HCT116 (cell line): ENCODE data around the gene ABHD17B. TPM values are rescaled to one million over a fixed set of nuclear protein-coding genes. Genes with fewer than 3 reads are reported as not detected.

Source experiments
- ATAC-seq: fragments of 200-7000 bp; cut with Tn5 transposase; 2 replicates; pipeline ENCODE4 v1.9.1; 2020; ENCODE audit warnings: mild to moderate bottlenecking, moderate library complexity
- BruUV-seq: library from RNA; stranded (reverse); fragments of 400-500 nt; replicated peaks from 2 replicates; lab custom pipeline; 2021; lab: Mats Ljungman, UMichigan
- CTCF ChIA-PET: fragments of 300-600 bp; sonication (Branson Sonifier 250); formaldehyde crosslinking; loops from one replicate; lab custom pipeline; 2021; ENCODE audit warnings: antibody characterized with exemption; lab: Charles Lee
- POLR2A ChIA-PET: fragments of 300-600, 350-600 bp; sonication (Branson Sonifier 250); formaldehyde crosslinking; loops from one replicate; lab custom pipeline; 2021; ENCODE audit warnings: antibody characterized with exemption; lab: Charles Lee
- RAD21 ChIA-PET, 2 experiments: fragments of 300-600 bp; sonication (Branson Sonifier 250); formaldehyde crosslinking; loops; one replicate each; lab custom pipeline; 2023; ENCODE audit warnings: low total read pairs in 2 of 2; ENCODE audit not compliant: uncharacterized antibody in 2 of 2, unreplicated experiment in 2 of 2, low non-redundant PET in 1 of 2; lab: Charles Lee
- DNase-seq: peaks from one replicate; pipeline ENCODE4 v3.0.0-alpha.2; 2010; ENCODE audit warnings: low read depth, low spot score
- H2AFZ ChIP-seq: fragments of 200-600 bp; shearing (Covaris generic), sonication (generic); 2 replicates; pipeline ENCODE4 v1.6.1; 2017; ENCODE audit warnings: low read depth, mixed run types, mixed read lengths, antibody characterized with exemption, low read length; ENCODE audit not compliant: poor library complexity, severe bottlenecking
- H3K27ac ChIP-seq: 2 replicates; pipeline ENCODE4 v1.5.1; 2012; ENCODE audit warnings: low read depth, low read length
- H3K27me3 ChIP-seq: fragments of 200-600 bp; sonication (generic); 2 replicates; pipeline ENCODE4 v1.6.1; 2016; ENCODE audit warnings: mixed run types, low read length, mixed read lengths; ENCODE audit not compliant: insufficient read depth
- H3K36me3 ChIP-seq, 2 experiments: fragments of 200-500 bp in 1 of 2; fragments of 200-600 bp in 1 of 2; sonication (Bioruptor generic) in 1 of 2; sonication (generic) in 1 of 2; 2 replicates each; pipeline versions ENCODE4 v1.5.1 to v1.6.1; 2014 to 2016; ENCODE audit warnings: low read length in 2 of 2, inconsistent platforms in 1 of 2, mixed read lengths in 1 of 2, mixed run types in 1 of 2; ENCODE audit not compliant: insufficient read depth in 2 of 2, control insufficient read depth in 1 of 2
- H3K4me1 ChIP-seq, 2 experiments: fragments of 200-600 bp in 1 of 2; sonication (generic) in 1 of 2; 2 replicates each; pipeline versions ENCODE4 v1.5.1 to v1.6.1; 2012 to 2017; ENCODE audit warnings: low read length in 2 of 2, inconsistent platforms in 1 of 2, mild to moderate bottlenecking in 1 of 2, mixed read lengths in 1 of 2, mixed run types in 1 of 2, moderate library complexity in 1 of 2; ENCODE audit not compliant: insufficient read depth in 2 of 2, control insufficient read depth in 1 of 2
- H3K4me2 ChIP-seq: fragments of 200-600 bp; sonication (generic); 2 replicates; pipeline ENCODE4 v1.6.1; 2017; ENCODE audit warnings: mixed run types, low read length, mixed read lengths
- H3K4me3 ChIP-seq, 2 experiments: fragments of 200-600 bp in 1 of 2; sonication (generic) in 1 of 2; replicated peaks in 1 of 2; 2 replicates each; pipeline ENCODE4 v1.5.1; 2011 to 2016; ENCODE audit warnings: low read length in 2 of 2, control low read depth in 1 of 2, low read depth in 1 of 2, mild to moderate bottlenecking in 1 of 2, mixed read lengths in 1 of 2, mixed run types in 1 of 2
- H3K79me2 ChIP-seq: fragments of 200-600 bp; sonication (generic); 2 replicates; pipeline ENCODE4 v1.6.1; 2017; ENCODE audit warnings: mild to moderate bottlenecking, mixed run types, low read length, moderate library complexity, mixed read lengths; ENCODE audit not compliant: insufficient read depth
- H3K9ac ChIP-seq: fragments of 200-600 bp; sonication (generic); 2 replicates; pipeline ENCODE4 v1.6.1; 2016; ENCODE audit warnings: low read length, mixed read lengths
- H3K9me2 ChIP-seq: fragments of 200-600 bp; sonication (generic), shearing (Covaris generic); 2 replicates; pipeline ENCODE4 v1.6.1; 2017; ENCODE audit warnings: mixed run types, mild to moderate bottlenecking, moderate library complexity; ENCODE audit not compliant: insufficient read depth
- H3K9me3 ChIP-seq, 2 experiments: fragments of 200-500 bp in 1 of 2; fragments of 200-600 bp in 1 of 2; sonication (Bioruptor generic) in 1 of 2; sonication (generic) in 1 of 2; 2 replicates each; pipeline ENCODE4 v1.6.1; 2014 to 2017; ENCODE audit warnings: low read length in 2 of 2, mixed read lengths in 2 of 2, inconsistent platforms in 1 of 2, low read depth in 1 of 2, mild to moderate bottlenecking in 1 of 2, mixed run types in 1 of 2, moderate library complexity in 1 of 2; ENCODE audit not compliant: control insufficient read depth in 1 of 2, insufficient read depth in 1 of 2
- H4K20me1 ChIP-seq: fragments of 200-600 bp; sonication (generic), shearing (Covaris generic); 2 replicates; pipeline ENCODE4 v1.6.1; 2017; ENCODE audit warnings: mixed run types, mild to moderate bottlenecking, moderate library complexity; ENCODE audit not compliant: insufficient read depth
- EGR1 ChIP-seq: IDR thresholded peaks from 2 replicates; pipeline ENCODE4 v1.6.1; 2012; ENCODE audit warnings: low read depth
- ELF1 ChIP-seq: IDR thresholded peaks from 2 replicates; pipeline ENCODE4 v1.6.1; 2012; ENCODE audit warnings: low read depth, borderline replicate concordance
- EZH2 ChIP-seq: fragments of 200-600 bp; sonication (generic); IDR thresholded peaks from 2 replicates; pipeline ENCODE4 v1.6.1; 2017; ENCODE audit warnings: antibody characterized with exemption, mixed run types
- FOSL1 ChIP-seq: IDR thresholded peaks from 2 replicates; pipeline ENCODE4 v1.6.1; 2012; ENCODE audit warnings: low read depth
- JUND ChIP-seq: IDR thresholded peaks from 2 replicates; pipeline ENCODE4 v1.6.1; 2012
- MAX ChIP-seq: IDR thresholded peaks from 2 replicates; pipeline ENCODE4 v1.6.1; 2012
- POLR2A ChIP-seq: IDR thresholded peaks from 2 replicates; pipeline ENCODE4 v1.7.0; 2011; ENCODE audit warnings: borderline replicate concordance; ENCODE audit not compliant: insufficient read depth, insufficient read length; ENCODE audit errors: extremely low read depth
- POLR2AphosphoS5 ChIP-seq: IDR thresholded peaks from 2 replicates; pipeline ENCODE4 v1.6.1; 2011; ENCODE audit warnings: mild to moderate bottlenecking, low read depth, low read length, moderate library complexity
- RAD21 ChIP-seq: IDR thresholded peaks from 2 replicates; pipeline ENCODE4 v1.6.1; 2012; ENCODE audit warnings: low read depth, mild to moderate bottlenecking
- SP1 ChIP-seq: IDR thresholded peaks from 2 replicates; pipeline ENCODE4 v1.6.1; 2012; ENCODE audit warnings: low read depth
- SRF ChIP-seq: IDR thresholded peaks from 2 replicates; pipeline ENCODE4 v1.6.1; 2012; ENCODE audit warnings: low read depth
- YY1 ChIP-seq: IDR thresholded peaks from 2 replicates; pipeline ENCODE4 v1.6.1; 2011; ENCODE audit warnings: low read length, low read depth, moderate library complexity, mild to moderate bottlenecking; ENCODE audit not compliant: insufficient replicate concordance; ENCODE audit errors: extremely low read depth
- ZBTB33 ChIP-seq: IDR thresholded peaks from 2 replicates; pipeline ENCODE4 v1.6.1; 2011; ENCODE audit warnings: mild to moderate bottlenecking, low read length, moderate library complexity; ENCODE audit not compliant: insufficient replicate concordance; ENCODE audit errors: extremely low read depth
- ZFX ChIP-seq: fragments of 450-650 bp; IDR thresholded peaks from 2 replicates; pipeline ENCODE4 v1.6.1; 2017
- intact Hi-C: fragments of 100-400 bp; cut with micrococcal nuclease; formaldehyde crosslinking; loops from 2 replicates; pipeline ENCODE4 v1.10.0; 2022
- total RNA-seq: library from RNA; stranded (reverse); gene quantifications from one replicate; pipeline ENCODE4 v1.2.1, GENCODE V29; 2021; ENCODE audit not compliant: unreplicated experiment

ABHD17B gene
- total RNA-seq, 1 experiment from 2014 or later: 17.0 TPM

- POLR2A ChIA-PET: no interaction called here
- no peak overlapping the region for H3K27ac ChIP-seq
- no peaks in the 10 kb centered on the region for H3K36me3 ChIP-seq
- TF ChIP-seq FOSL1: no peak
- no peak for TF ChIP-seq EGR1
- no peak for TF ChIP-seq YY1
- TF ChIP-seq ELF1: no peak
- TF ChIP-seq POLR2AphosphoS5: no peak
- no peak for TF ChIP-seq POLR2A
- TF ChIP-seq RAD21: no peak
- no peak for TF ChIP-seq JUND
- no peak for TF ChIP-seq EZH2
- no peak for TF ChIP-seq SRF
- TF ChIP-seq MAX: no peak
- no peak for TF ChIP-seq ZBTB33
- TF ChIP-seq ZFX: no peak
- TF ChIP-seq SP1: no peak
- no peak overlapping the region for H3K4me3 ChIP-seq
- no peaks in the 10 kb centered on the region for H3K27me3 ChIP-seq
- no peaks in the 10 kb centered on the region for H4K20me1 ChIP-seq
- no peak overlapping the region for H3K4me2 ChIP-seq
- H3K9ac ChIP-seq: no peak overlapping the region
- no TSS peak for BruUV-seq
- no peaks in the 10 kb centered on the region for H3K79me2 ChIP-seq
- H2AFZ ChIP-seq: no peak overlapping the region
- H3K9me2 ChIP-seq: no peaks in the 10 kb centered on the region
- intact Hi-C loops: no loop called here
- no peak for DNase-seq
- RAD21 ChIA-PET: no interaction called here
- CTCF ChIA-PET: no interaction called here
- ATAC-seq: no peak
- no peaks in the 10 kb centered on the region for H3K4me1 ChIP-seq
- no peaks in the 10 kb centered on the region for H3K9me3 ChIP-seq
Observed at GRCh38 chr9:71850996-71851395, 60.0 kb downstream of the ABHD17B start.
